ENCODE measurements around the gene IL26. TPM values are rescaled to one million over a fixed set of nuclear protein-coding genes. Genes with fewer than 3 reads are reported as not detected.

Gene IL26
- total and polyA plus RNA-seq, 2 experiments from 2014 or later: not detected

DNA sequence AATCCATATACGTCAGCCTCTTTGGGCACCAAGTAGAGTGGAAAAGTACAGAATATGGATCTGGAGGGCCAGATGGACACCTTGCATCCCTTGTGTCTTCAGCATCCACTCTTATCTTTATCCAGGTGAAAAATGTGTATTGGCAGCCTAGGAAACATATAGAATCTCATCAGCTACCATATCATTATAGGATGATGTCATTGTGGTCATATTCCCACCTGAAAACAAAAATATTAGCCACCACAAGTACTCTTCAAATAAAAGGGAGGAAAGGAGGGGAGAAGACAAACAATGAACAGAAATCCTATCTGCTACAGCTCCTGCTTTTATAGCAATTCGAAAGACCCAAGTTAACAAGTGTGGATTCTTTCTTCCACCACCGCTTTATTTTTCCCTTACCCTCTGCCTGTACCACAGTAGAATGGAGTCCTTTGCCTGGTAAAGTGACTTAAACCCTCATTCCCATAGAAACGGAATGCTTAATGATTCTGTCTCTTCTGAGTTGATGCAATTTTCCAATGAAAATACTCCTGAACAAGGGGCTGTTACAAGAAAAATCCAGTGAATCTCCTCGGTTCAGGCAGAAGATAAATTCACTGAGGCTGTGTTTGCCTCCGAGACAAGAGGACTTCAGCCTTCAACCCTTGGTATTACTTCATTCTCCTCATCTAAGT lies 13.8 kb upstream of the IL26 start:
- Histone ChIP-seq H3K9me2 (replicated peaks; ENCODE audit: insufficient read depth) (no peaks in the 10 kb centered on the region), H3K27ac (peak overlapping the region; percentile 69), H3K79me2 (no peaks in the 10 kb centered on the region), H4K20me1 (ENCODE audit: insufficient read depth, poor library complexity, severe bottlenecking) (no peaks in the 10 kb centered on the region), H3K27me3 (no peaks in the 10 kb centered on the region), H2AFZ (peak overlapping the region; percentile 38), H3K36me3 (replicated peaks; ENCODE audit: insufficient read depth, low read depth) (no peaks in the 10 kb centered on the region), H3K4me1 (ENCODE audit: insufficient read depth) (peaks cover 7% of the 10 kb centered on the region), H3K4me3 (no peak overlapping the region), H3K4me2 (peak overlapping the region; percentile 13), H3K9me3 (ENCODE audit: low read depth) (no peaks in the 10 kb centered on the region)
- no peak for DNase-seq (ENCODE audit: low spot score)
- 73% methylated on average over 6 of the region's 6 CpGs for WGBS (ENCODE audit: low lambda C conversion rate, missing lambda C conversion rate)
- TF ChIP-seq, protein P1, sequence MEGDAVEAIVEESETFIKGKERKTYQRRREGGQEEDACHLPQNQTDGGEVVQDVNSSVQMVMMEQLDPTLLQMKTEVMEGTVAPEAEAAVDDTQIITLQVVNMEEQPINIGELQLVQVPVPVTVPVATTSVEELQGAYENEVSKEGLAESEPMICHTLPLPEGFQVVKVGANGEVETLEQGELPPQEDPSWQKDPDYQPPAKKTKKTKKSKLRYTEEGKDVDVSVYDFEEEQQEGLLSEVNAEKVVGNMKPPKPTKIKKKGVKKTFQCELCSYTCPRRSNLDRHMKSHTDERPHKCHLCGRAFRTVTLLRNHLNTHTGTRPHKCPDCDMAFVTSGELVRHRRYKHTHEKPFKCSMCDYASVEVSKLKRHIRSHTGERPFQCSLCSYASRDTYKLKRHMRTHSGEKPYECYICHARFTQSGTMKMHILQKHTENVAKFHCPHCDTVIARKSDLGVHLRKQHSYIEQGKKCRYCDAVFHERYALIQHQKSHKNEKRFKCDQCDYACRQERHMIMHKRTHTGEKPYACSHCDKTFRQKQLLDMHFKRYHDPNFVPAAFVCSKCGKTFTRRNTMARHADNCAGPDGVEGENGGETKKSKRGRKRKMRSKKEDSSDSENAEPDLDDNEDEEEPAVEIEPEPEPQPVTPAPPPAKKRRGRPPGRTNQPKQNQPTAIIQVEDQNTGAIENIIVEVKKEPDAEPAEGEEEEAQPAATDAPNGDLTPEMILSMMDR (IDR thresholded peaks at IDR 0.05; ENCODE audit: poor library complexity): no peak
- TF ChIP-seq EZH2phosphoT487 (IDR thresholded peaks at IDR 0.05; ENCODE audit: low read depth, severe bottlenecking, unreplicated experiment): no peak
- TF ChIP-seq EZH2 (IDR thresholded peaks at IDR 0.05; ENCODE audit: borderline replicate concordance): no peak

DNA sequence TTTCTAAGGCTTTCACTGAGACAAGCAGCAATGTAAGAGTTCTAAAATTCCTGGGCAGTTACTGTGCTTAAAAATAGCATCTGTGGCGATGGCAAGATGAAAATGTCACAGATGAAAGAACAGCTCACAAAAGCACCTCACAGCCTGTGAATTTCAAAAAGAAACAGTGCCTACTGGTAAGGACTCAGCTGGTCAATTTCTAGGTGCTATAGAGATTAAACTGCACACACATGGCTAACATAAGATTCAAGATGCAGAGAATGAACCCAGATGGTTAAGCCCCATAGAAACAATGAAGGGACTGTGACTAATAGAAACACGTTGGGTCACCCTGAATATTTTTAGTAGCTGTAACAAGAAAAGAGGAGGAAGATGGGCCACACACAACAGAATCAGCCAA lies 12.0 kb upstream of the IL26 start:
- WGBS (ENCODE audit: low lambda C conversion rate, missing lambda C conversion rate): 63% methylated on average over 2 of the region's 2 CpGs
- no peaks in the 10 kb centered on the region for H4K20me1 ChIP-seq (ENCODE audit: insufficient read depth, poor library complexity, severe bottlenecking)

DNA sequence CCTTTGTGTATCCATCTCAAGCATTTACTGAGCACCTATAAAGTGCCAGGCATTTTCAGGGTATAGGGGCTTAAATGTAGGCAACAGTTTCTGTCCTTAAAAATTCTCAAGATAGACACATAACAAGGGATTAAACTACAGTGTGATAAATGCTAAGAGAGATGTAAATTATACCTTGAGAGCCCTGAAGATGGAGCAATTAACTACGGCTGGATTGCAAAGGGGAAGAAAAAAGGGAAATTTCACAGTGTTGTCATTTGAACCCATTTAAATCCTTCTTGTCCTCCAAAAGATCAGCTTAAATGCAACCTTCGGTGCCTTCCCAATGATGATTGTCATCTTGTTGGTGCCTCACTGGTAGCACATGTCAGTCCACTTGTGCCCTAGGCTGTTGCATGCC lies 11.5 kb upstream of the IL26 start:
- no peaks in the 10 kb centered on the region for H3K9me3 ChIP-seq (ENCODE audit: low read depth)
- peaks cover 7% of the 10 kb centered on the region for H3K4me1 ChIP-seq (ENCODE audit: insufficient read depth)
- no peak overlapping the region for H2AFZ ChIP-seq
- DNase-seq (ENCODE audit: low spot score): no peak
- H4K20me1 ChIP-seq (ENCODE audit: insufficient read depth, poor library complexity, severe bottlenecking): no peaks in the 10 kb centered on the region
- H3K79me2 ChIP-seq: no peaks in the 10 kb centered on the region
- no peak overlapping the region for H3K27ac ChIP-seq
- no peaks in the 10 kb centered on the region for H3K27me3 ChIP-seq
- no peak for TF ChIP-seq EZH2phosphoT487 (IDR thresholded peaks at IDR 0.05; ENCODE audit: low read depth, severe bottlenecking, unreplicated experiment)
- TF ChIP-seq, protein P1 (IDR thresholded peaks at IDR 0.05; ENCODE audit: poor library complexity): peak; percentile 10
- 74% methylated on average over 2 of the region's 2 CpGs for WGBS (ENCODE audit: low lambda C conversion rate, missing lambda C conversion rate)
- no peaks in the 10 kb centered on the region for H3K9me2 ChIP-seq (replicated peaks; ENCODE audit: insufficient read depth)
- H3K4me2 ChIP-seq: no peak overlapping the region
- no peaks in the 10 kb centered on the region for H3K36me3 ChIP-seq (replicated peaks; ENCODE audit: insufficient read depth, low read depth)
- H3K4me3 ChIP-seq: no peak overlapping the region

More for the DNA sequence above, 12.0 kb upstream of the IL26 start:
- Histone ChIP-seq H3K4me3 (no peak overlapping the region), H3K4me1 (ENCODE audit: insufficient read depth) (peaks cover 7% of the 10 kb centered on the region), H3K27ac (no peak overlapping the region), H3K79me2 (no peaks in the 10 kb centered on the region), H3K4me2 (no peak overlapping the region), H3K9me2 (replicated peaks; ENCODE audit: insufficient read depth) (no peaks in the 10 kb centered on the region), H3K27me3 (no peaks in the 10 kb centered on the region), H3K36me3 (replicated peaks; ENCODE audit: insufficient read depth, low read depth) (no peaks in the 10 kb centered on the region), H3K9me3 (ENCODE audit: low read depth) (no peaks in the 10 kb centered on the region), H2AFZ (no peak overlapping the region)
- no peak for DNase-seq (ENCODE audit: low spot score)
- TF ChIP-seq EZH2phosphoT487 (IDR thresholded peaks at IDR 0.05; ENCODE audit: low read depth, severe bottlenecking, unreplicated experiment): no peak
- TF ChIP-seq EZH2 (IDR thresholded peaks at IDR 0.05; ENCODE audit: borderline replicate concordance): no peak
- TF ChIP-seq, protein P1 (IDR thresholded peaks at IDR 0.05; ENCODE audit: poor library complexity): no peak

Data from hepatocyte (in vitro differentiated cells).